Panc1 (cell line): ENCODE measurements around the gene PDE4B. TPM values are rescaled to one million over a fixed set of nuclear protein-coding genes. Genes with fewer than 3 reads are reported as not detected.

Experiments used
- ATAC-seq: fragments of 200-7000 bp; cut with Tn5 transposase; 2 replicates; pipeline ENCODE4 v1.9.1; 2020; ENCODE audit warnings: mild to moderate bottlenecking, moderate library complexity
- BruUV-seq: library from RNA; stranded (reverse); fragments of 400-500 nt; replicated peaks from 2 replicates; lab custom pipeline; 2021; lab: Mats Ljungman, UMichigan
- CTCF ChIA-PET: fragments of 300-600 bp; sonication (Branson Sonifier 250); formaldehyde crosslinking; loops from one replicate; lab custom pipeline; 2022; ENCODE audit warnings: antibody characterized with exemption; lab: Charles Lee
- POLR2A ChIA-PET: fragments of 300-600 bp; sonication (Branson Sonifier 250); formaldehyde crosslinking; loops from one replicate; lab custom pipeline; 2022; ENCODE audit warnings: antibody characterized with exemption; lab: Charles Lee
- DNase-seq: peaks from one replicate; pipeline ENCODE4 v3.0.0-alpha.2; 2010; ENCODE audit warnings: low read depth, low spot score
- H3K27ac ChIP-seq: 2 replicates; pipeline ENCODE4 v1.5.1; 2011; ENCODE audit warnings: mild to moderate bottlenecking, low read length, inconsistent platforms
- H3K27me3 ChIP-seq: fragments of 200-500 bp; sonication (Bioruptor generic); 2 replicates; pipeline ENCODE4 v1.6.0; 2014; ENCODE audit warnings: low read length, inconsistent platforms; ENCODE audit not compliant: control insufficient read depth, insufficient read depth
- H3K36me3 ChIP-seq: fragments of 200-500 bp; sonication (Bioruptor generic); 2 replicates; pipeline ENCODE4 v1.5.1; 2014; ENCODE audit warnings: inconsistent platforms, mild to moderate bottlenecking, low read length, moderate library complexity; ENCODE audit not compliant: control insufficient read depth, insufficient read depth
- H3K4me1 ChIP-seq: 2 replicates; pipeline ENCODE4 v1.5.1; 2011; ENCODE audit warnings: inconsistent platforms, mild to moderate bottlenecking, low read length, moderate library complexity; ENCODE audit not compliant: control insufficient read depth, insufficient read depth
- H3K4me3 ChIP-seq, 2 experiments: 2 replicates each; pipeline ENCODE4 v1.5.1; 2011 to 2012; ENCODE audit warnings: low read depth in 2 of 2, low read length in 2 of 2, mild to moderate bottlenecking in 2 of 2, inconsistent platforms in 1 of 2, moderate library complexity in 1 of 2
- H3K9me3 ChIP-seq: fragments of 200-500 bp; sonication (Bioruptor generic); 2 replicates; pipeline ENCODE4 v1.5.1; 2014; ENCODE audit warnings: low read depth, mild to moderate bottlenecking, inconsistent platforms, low read length, moderate library complexity; ENCODE audit not compliant: control insufficient read depth, insufficient read depth
- CTCF ChIP-seq: fragments of 450-650 bp; IDR thresholded peaks from 2 replicates; pipeline ENCODE4 v1.5.1; 2017; ENCODE audit warnings: mild to moderate bottlenecking
- POLR2AphosphoS5 ChIP-seq: IDR thresholded peaks from 2 replicates; pipeline ENCODE4 v1.6.1; 2012; ENCODE audit warnings: mild to moderate bottlenecking, low read depth, low read length, moderate library complexity
- REST ChIP-seq, 2 experiments: IDR thresholded peaks; 2 replicates each; pipeline ENCODE4 v1.6.1; 2011 to 2012; ENCODE audit warnings: low read depth in 2 of 2, control low read depth in 1 of 2, low read length in 1 of 2, mild to moderate bottlenecking in 1 of 2, moderate library complexity in 1 of 2; ENCODE audit not compliant: insufficient read depth in 1 of 2
- SIN3A ChIP-seq: IDR thresholded peaks from 2 replicates; pipeline ENCODE4 v1.6.1; 2012; ENCODE audit warnings: low read depth, mild to moderate bottlenecking, low read length, moderate library complexity, borderline replicate concordance; ENCODE audit not compliant: insufficient read depth
- TCF7L2 ChIP-seq: IDR thresholded peaks from 2 replicates; pipeline ENCODE4 v1.6.1; 2011; ENCODE audit warnings: mild to moderate bottlenecking, low read depth, low read length, inconsistent platforms
- in situ Hi-C: cut with HindIII; loops from 2 replicates; pipeline ENCODE4 v1.10.0; 2016; ENCODE audit warnings: low sequenced_read_pairs, low pct_unique_long_range_greater_than_20kb
- intact Hi-C: fragments of 100-400 bp; cut with micrococcal nuclease; formaldehyde crosslinking; loops from one replicate; pipeline ENCODE4 v1.10.0; 2022; ENCODE audit not compliant: unreplicated experiment
- total RNA-seq: library from RNA; stranded (reverse); gene quantifications from one replicate; pipeline ENCODE4 v1.2.1, GENCODE V29; 2021; ENCODE audit not compliant: unreplicated experiment

PDE4B gene
- total RNA-seq, 1 experiment from 2014 or later, result 0.26 TPM

DNA sequence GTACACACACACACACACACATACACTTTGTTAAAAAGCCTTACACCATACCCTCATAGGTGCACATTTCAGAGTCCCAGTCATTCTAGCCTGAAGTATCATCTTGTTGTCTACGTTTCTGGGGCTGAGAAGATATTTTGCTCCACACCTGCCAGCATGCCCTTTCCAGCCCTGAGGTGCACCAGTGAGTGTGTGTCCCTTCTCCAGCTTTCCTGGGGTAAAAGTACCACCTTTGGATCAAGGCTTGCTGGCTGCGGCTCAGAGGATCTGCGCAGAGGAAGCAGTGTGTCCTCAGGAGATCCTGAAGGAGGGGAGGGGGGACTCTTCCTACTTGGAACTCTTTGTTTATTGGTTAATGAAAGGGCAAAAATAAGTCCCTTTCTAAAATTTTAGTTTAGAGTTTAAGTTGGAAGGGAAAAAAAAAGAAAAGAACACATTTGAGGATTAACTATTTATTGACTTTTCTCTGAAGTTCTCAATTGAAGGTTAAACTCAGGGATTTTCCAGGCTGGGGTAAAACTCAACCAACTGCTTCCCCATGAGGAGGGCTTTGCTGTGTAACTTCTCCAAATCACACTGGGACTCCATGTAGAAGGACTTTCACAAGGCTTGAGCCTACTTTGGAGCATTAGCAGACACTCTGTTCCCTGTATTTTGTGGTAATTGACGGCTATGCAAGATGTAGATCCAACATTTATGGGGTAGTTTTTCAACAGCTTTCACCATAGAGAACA is 540.9 kb downstream of the PDE4B start:
- no peaks in the 10 kb centered on the region; the same call in 1 of the 2 replicates for H3K36me3 ChIP-seq
- BruUV-seq, result no TSS peak
- DNase-seq (no peak), ATAC-seq (no peak)
- POLR2A ChIA-PET, result interaction anchor here (0.6 kb wide), 1 partner anchor 12 kb away, joined by 4 read pairs; no protein-coding TSS in a partner anchor
- no peak overlapping the region for H3K4me3 ChIP-seq
- H3K9me3 ChIP-seq, result no peaks in the 10 kb centered on the region
- H3K27ac ChIP-seq, result no peak overlapping the region
- TF ChIP-seq SIN3A (no peak), CTCF (no peak), TCF7L2 (no peak), POLR2AphosphoS5 (no peak), REST (IDR thresholded peaks at IDR 0.05; ENCODE audit: insufficient read depth in 1 of 2, low read depth in 2 of 2, low read length in 1 of 2) (no peak)
- in situ Hi-C loops (no loop called here), intact Hi-C loops (no loop called here)
- CTCF ChIA-PET, result no interaction called here
- H3K4me1 ChIP-seq, result no peaks in the 10 kb centered on the region; the same call in 1 of the 2 replicates
- H3K27me3 ChIP-seq, result peaks cover 22% of the 10 kb centered on the region

DNA sequence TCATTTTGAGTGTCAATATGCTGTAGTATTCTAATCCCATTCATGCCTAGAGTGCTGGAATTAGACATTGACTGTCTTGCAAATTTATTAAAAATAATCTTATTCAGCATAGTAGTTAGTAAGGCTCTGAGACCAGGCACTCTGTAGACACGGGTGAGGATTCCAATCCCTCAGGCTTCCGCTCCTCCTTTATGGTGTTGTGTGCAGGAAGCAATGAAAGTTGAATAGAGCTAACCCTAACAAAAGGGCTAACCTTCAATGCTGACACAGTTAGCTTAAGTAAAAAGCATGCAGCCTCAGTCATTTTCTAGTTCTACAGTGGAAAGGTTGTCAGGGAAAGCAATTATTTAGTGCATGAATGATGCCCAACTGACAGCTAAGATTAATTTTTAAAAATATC is 541.6 kb downstream of the PDE4B start:
- Histone ChIP-seq H3K27me3 (peaks cover 22% of the 10 kb centered on the region), H3K9me3 (no peaks in the 10 kb centered on the region), H3K4me1 (no peaks in the 10 kb centered on the region; the same call in 1 of the 2 replicates), H3K27ac (no peak overlapping the region), H3K36me3 (no peaks in the 10 kb centered on the region; the same call in 1 of the 2 replicates), H3K4me3 (no peak overlapping the region)
- intact Hi-C loops (no loop called here), in situ Hi-C loops (no loop called here)
- no TSS peak for BruUV-seq
- CTCF ChIA-PET, result no interaction called here
- ATAC-seq (no peak), DNase-seq (no peak)
- POLR2A ChIA-PET, result no interaction called here
- no peak for TF ChIP-seq POLR2AphosphoS5
- TF ChIP-seq TCF7L2, result no peak
- no peak for TF ChIP-seq CTCF
- TF ChIP-seq SIN3A, result no peak
